HG03469 (cell line): Measurements from ENCODE around the gene MPG.

Experiments
- ATAC-seq: cut with Tn5 transposase; IDR thresholded peaks from one replicate; pipeline ENCODE4 v1.9.1; 2021; ENCODE audit warnings: mild to moderate bottlenecking, moderate library complexity, moderate number of reproducible peaks; ENCODE audit not compliant: unreplicated experiment

MPG gene

GRCh38 chr16:83060-83603, 5.1 kb downstream of the MPG start:
- ATAC-seq, result no peak

- ATAC-seq, result no peak
Measured at GRCh38 chr16:83781-84615, 6.0 kb downstream of the MPG start.

- ATAC-seq, result peak; percentile 68
Measured at GRCh38 chr16:84718-85406, 6.8 kb downstream of the MPG start.

GRCh38 chr16:85407-85782, 7.4 kb downstream of the MPG start:
- ATAC-seq, result no peak

- ATAC-seq, result no peak
Measured at GRCh38 chr16:85865-86264, 7.8 kb downstream of the MPG start.

GRCh38 chr16:86483-86952, 8.5 kb downstream of the MPG start:
- ATAC-seq, result no peak

- ATAC-seq, result no peak
Measured at GRCh38 chr16:88613-89012, 10.6 kb downstream of the MPG start.

GRCh38 chr16:89391-90302, 11.6 kb downstream of the MPG start:
- no peak for ATAC-seq

GRCh38 chr16:91484-91883, 13.5 kb downstream of the MPG start:
- ATAC-seq, result no peak

GRCh38 chr16:92431-93339, 14.7 kb downstream of the MPG start:
- no peak for ATAC-seq

GRCh38 chr16:94918-95265, 16.9 kb downstream of the MPG start:
- no peak for ATAC-seq

GRCh38 chr16:96935-97381, 18.9 kb downstream of the MPG start:
- peak; percentile 59 for ATAC-seq

GRCh38 chr16:97822-98221, 19.8 kb downstream of the MPG start:
- no peak for ATAC-seq

- ATAC-seq, result no peak
Measured at GRCh38 chr16:100989-101388, 23.0 kb downstream of the MPG start.

- ATAC-seq, result no peak
Measured at GRCh38 chr16:101586-101985, 23.6 kb downstream of the MPG start.

GRCh38 chr16:102060-102855, 24.2 kb downstream of the MPG start:
- ATAC-seq, result no peak

- no peak for ATAC-seq
Measured at GRCh38 chr16:104355-104754, 26.3 kb downstream of the MPG start.

- ATAC-seq, result no peak
Measured at GRCh38 chr16:104928-105327, 26.9 kb downstream of the MPG start.

GRCh38 chr16:105521-105920, 27.5 kb downstream of the MPG start:
- no peak for ATAC-seq
